Heart right ventricle (tissue), 16 donors: ENCODE results near the gene RAD51AP2. TPM values are rescaled to one million over a fixed set of nuclear protein-coding genes. Genes with fewer than 3 reads are reported as not detected.
A peak's percentile ranks its signal among the peaks of the same experiment; 100 is the strongest.

Experiments used
- ATAC-seq, 8 donors: fragments of 200-7000 bp; cut with Tn5 transposase; one replicate each; pipeline ENCODE4 v1.9.1; 2020; ENCODE audit warnings: mild to moderate bottlenecking in 8 of 8, moderate library complexity in 8 of 8, moderate number of reproducible peaks in 1 of 8
- DNase-seq, 2 donors: peaks; one replicate each; pipeline ENCODE4 v3.0.0-alpha.2; 2020
- H3K27ac ChIP-seq, 10 donors: fragments of 200-600 bp; sonication (generic) in 2 of 10; one replicate each; pipeline versions ENCODE4 v1.5.0 to v1.8.0; 2020 to 2022; ENCODE audit warnings: mild to moderate bottlenecking in 3 of 10
- H3K27me3 ChIP-seq, 7 donors: fragments of 200-600 bp; one replicate each; pipeline ENCODE4 v1.8.0; 2021 to 2022; ENCODE audit warnings: mild to moderate bottlenecking in 2 of 7
- H3K36me3 ChIP-seq, 9 donors: fragments of 200-600 bp; sonication (generic) in 1 of 9; one replicate each; pipeline versions ENCODE4 v1.5.0 to v1.8.0; 2020 to 2022; ENCODE audit warnings: mild to moderate bottlenecking in 2 of 9
- H3K4me1 ChIP-seq, 9 donors: fragments of 200-600 bp; sonication (generic) in 1 of 9; one replicate each; pipeline versions ENCODE4 v1.5.0 to v1.8.0; 2020 to 2022; ENCODE audit warnings: mild to moderate bottlenecking in 4 of 9
- H3K4me3 ChIP-seq, 10 donors: fragments of 200-600 bp; sonication (generic) in 2 of 10; one replicate each; pipeline versions ENCODE4 v1.5.0 to v1.8.0; 2020 to 2022; ENCODE audit warnings: mild to moderate bottlenecking in 7 of 10, moderate library complexity in 2 of 10
- H3K9me3 ChIP-seq, 11 donors: fragments of 200-600 bp in 10 of 11; sonication (generic) in 2 of 11; one replicate each; pipeline versions ENCODE4 v1.5.0 to v1.8.0; 2013 to 2022; ENCODE audit warnings: mild to moderate bottlenecking in 2 of 11, control low read depth in 1 of 11, moderate library complexity in 1 of 11
- CTCF ChIP-seq, 9 donors: fragments of 200-600 bp; sonication (generic) in 2 of 9; IDR thresholded peaks; one replicate each; pipeline versions ENCODE4 v1.5.0 to v1.8.0; 2021 to 2022; ENCODE audit warnings: antibody characterized with exemption in 9 of 9, mild to moderate bottlenecking in 5 of 9, moderate library complexity in 1 of 9
- WGBS, 2 donors: extraction: QIAGEN DNeasy Blood & Tissue Kit; methylation state at CpG; one replicate each; pipeline ENCODE4 v1.1.7; 2013; ENCODE audit warnings: inconsistent platforms in 1 of 2; 5-methylcytosine and 5-hydroxymethylcytosine counted together
- intact Hi-C, 10 donors: fragments of 100-400 bp; cut with DNase I; formaldehyde crosslinking; loops; one replicate each; pipeline versions ENCODE4 v1.11.1 to v1.14.2; 2022
- polyA plus RNA-seq, 2 donors: library from polyadenylated mRNA; stranded (reverse); fragments of 200-250 nt; gene quantifications; one replicate each; pipeline ENCODE4 v1.2.3, GENCODE V29; 2013
- total RNA-seq, 10 donors: library from RNA; stranded (reverse); fragmentation: NEBNext Ultra II Directional in 3 of 10; extraction: Animal tissue kit (Norgen Biotek cat#: 25700) in 3 of 10; gene quantifications; one replicate each; pipeline versions ENCODE4 v1.2.1 to v1.2.4, GENCODE V29; 2021 to 2023
- donor health status: Arrhythmogenic right ventricular cardiomyopathy.
- donor health status: ischemic (EF 13 %, LVEDD 7.1; RV severe dilation, severe dysfunction).
- donor health status: healthy with polysubstance abuse.
- donor health status: DM: no; HTN: yes; CAD: no.
- donor health status: DM: no; HTN: no; CAD: no.
- donor health status: ischemic (EF 25% LVEDD 6.9; RV normal size, moderate dysfunction).
- donor health status: ischemic (EF 25% LVEDD 5.7; RV mildly dilated, moderate dysfunction).
- donor health status: healthy.
- donor health status: DM: yes; HTN: yes; CAD: no.
- donor health status: Ischemic cardiomyopathy.
- donor health status: ischemic (EF 35%, LVEDD 5.7; RV mildly dilated, moderate dysfunction).
- donor health status: nonischemic (EF 11% LVEDD 7.7; RV severe dilation, severe dysfunction).
- donor health status: DM: yes; HTN: yes; CAD: no.
- donor health status: PGD.
- donor health status: ischemic (EF 29% LVEDD 5.4; RV normal size, mild dysfunction).
- donor health status: nonischemic (EF 23%, LVEDD 6.1; RV moderate dilation, normal function).

Gene RAD51AP2
- total and polyA plus RNA-seq, 12 donors, result 0.03 to 0.49 (median 0.14) TPM; not detected in 1

DNA sequence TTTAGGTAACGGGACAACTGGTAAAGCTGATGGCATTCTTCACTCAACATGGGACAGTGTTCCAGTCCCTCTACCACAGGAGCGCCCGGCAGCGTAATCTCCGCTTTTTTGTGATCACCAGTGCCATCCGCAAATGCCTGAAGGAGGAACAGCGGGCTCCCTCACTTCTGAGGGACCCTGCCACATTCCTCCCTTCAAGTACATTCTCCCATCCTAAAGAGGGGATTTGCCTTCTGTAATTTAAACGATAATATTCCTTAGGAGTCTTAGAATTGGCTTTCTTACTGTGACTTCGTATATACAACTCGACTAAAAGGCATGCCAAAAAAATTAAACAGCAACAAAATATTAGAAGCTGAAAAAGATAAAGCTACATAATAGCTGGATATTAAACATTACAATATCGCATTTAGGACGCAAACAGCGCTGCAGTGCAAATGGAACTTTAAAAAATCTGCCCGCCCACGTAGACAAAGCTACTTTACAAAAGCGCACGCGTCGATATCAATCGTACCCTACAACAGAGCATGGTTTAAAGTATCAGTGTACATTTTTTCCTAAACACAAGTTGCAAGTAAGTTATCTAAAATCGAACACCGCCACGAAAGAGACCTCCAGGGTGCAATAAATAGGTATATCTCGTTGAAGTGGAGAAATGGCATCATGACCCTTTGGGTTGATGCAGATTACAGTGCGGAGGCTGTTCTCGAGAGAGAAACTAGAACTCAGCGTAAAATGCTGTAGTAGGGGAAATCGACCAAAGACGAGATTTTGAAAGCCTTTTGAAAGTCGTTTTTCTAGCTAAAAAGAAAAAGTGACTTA, 20.0 kb upstream of the RAD51AP2 start:
- TF ChIP-seq CTCF (IDR thresholded peaks at IDR 0.05), result no peak
- peaks cover 0 to 89% (median 57%) of the 10 kb centered on the region in 7 donors for H3K27me3 ChIP-seq
- DNase-seq (no peak), ATAC-seq (peak in 2 of 8 donors; percentile 2 to 3)
- H3K4me1 ChIP-seq, result peaks cover 0 to 19% (median 3%) of the 10 kb centered on the region in 9 donors
- intact Hi-C loops, result loop anchor here in 3 of 10 donors (5.0 to 10.0 kb wide), 2 partner anchors 74 to 107 kb away; no protein-coding TSS in a partner anchor
- peak overlapping the region in 9 of 10 donors; percentile 70 to 90 (median 83) for H3K27ac ChIP-seq
- 3 to 4% methylated on average over 30 of the region's 30 CpGs for WGBS, 2 donors
- no peaks in the 10 kb centered on the region for H3K9me3 ChIP-seq
- H3K4me3 ChIP-seq, result peak overlapping the region; percentile 5 to 65 (median 56)
- no peaks in the 10 kb centered on the region for H3K36me3 ChIP-seq

DNA sequence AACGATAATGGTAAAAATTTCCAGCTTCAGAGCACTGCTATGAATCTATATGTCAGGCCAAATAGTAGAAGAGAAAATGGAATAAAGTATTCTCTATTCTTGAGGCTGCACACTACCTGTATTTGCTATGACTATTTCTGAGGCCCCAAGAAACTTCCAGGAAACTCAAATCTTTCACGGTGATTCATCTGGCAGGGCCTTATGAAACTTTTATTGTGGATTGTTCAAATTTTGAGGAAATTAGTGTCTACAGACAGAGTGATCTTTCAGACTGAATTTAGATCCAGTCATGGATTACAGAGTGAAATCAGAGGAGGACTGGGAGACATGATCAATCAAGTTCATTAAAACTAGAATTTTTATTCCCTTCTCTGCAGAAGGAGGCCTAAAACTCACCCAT, 18.2 kb upstream of the RAD51AP2 start:
- no peak overlapping the region for H3K4me3 ChIP-seq
- H3K36me3 ChIP-seq, result no peaks in the 10 kb centered on the region
- WGBS, 2 donors, result 69 to 71% methylated on average over 2 of the region's 2 CpGs
- H3K27ac ChIP-seq, result no peak overlapping the region
- TF ChIP-seq CTCF (IDR thresholded peaks at IDR 0.05), result no peak
- DNase-seq (no peak), ATAC-seq (no peak)
- peaks cover 0 to 70% (median 41%) of the 10 kb centered on the region in 7 donors for H3K27me3 ChIP-seq
- intact Hi-C loops, result loop anchor here in 3 of 10 donors (5.0 to 10.0 kb wide), 2 partner anchors 76 to 108 kb away; no protein-coding TSS in a partner anchor
- H3K9me3 ChIP-seq, result no peaks in the 10 kb centered on the region
- H3K4me1 ChIP-seq, result peaks cover 0 to 17% (median 0%) of the 10 kb centered on the region in 9 donors

- H3K36me3 ChIP-seq, result no peaks in the 10 kb centered on the region
- no peaks in the 10 kb centered on the region for H3K9me3 ChIP-seq
- no peak overlapping the region for H3K4me3 ChIP-seq
- peaks cover 0 to 42% (median 17%) of the 10 kb centered on the region in 7 donors for H3K27me3 ChIP-seq
- H3K4me1 ChIP-seq, result peaks cover 0 to 6% (median 0%) of the 10 kb centered on the region in 9 donors
- 78 to 79% methylated on average over 2 of the region's 2 CpGs for WGBS, 2 donors
- ATAC-seq (no peak), DNase-seq (no peak)
- TF ChIP-seq CTCF (IDR thresholded peaks at IDR 0.05), result no peak
- intact Hi-C loops, result loop anchor here in 2 of 10 donors (10.0 kb wide), 1 partner anchor 111 kb away; no protein-coding TSS in a partner anchor
- H3K27ac ChIP-seq, result no peak overlapping the region
Measured at GRCh38 chr2:17533546-17533945, 15.3 kb upstream of the RAD51AP2 start.

GRCh38 chr2:17529771-17530170, 11.5 kb upstream of the RAD51AP2 start:
- no peak for DNase-seq
- Histone ChIP-seq H3K36me3 (no peaks in the 10 kb centered on the region), H3K9me3 (no peaks in the 10 kb centered on the region), H3K27me3 (peaks cover 0 to 7% (median 0%) of the 10 kb centered on the region in 7 donors), H3K27ac (no peak overlapping the region), H3K4me3 (no peak overlapping the region), H3K4me1 (no peaks in the 10 kb centered on the region)
- intact Hi-C loops, result loop anchor here in 2 of 10 donors (10.0 kb wide), 1 partner anchor 115 kb away; no protein-coding TSS in a partner anchor
- WGBS, 2 donors, result 68 to 70% methylated on average over 2 of the region's 2 CpGs
- ATAC-seq, result no peak
- no peak for TF ChIP-seq CTCF (IDR thresholded peaks at IDR 0.05)
